ENCODE results near the gene SLC30A2.

The SLC30A2 gene

DNA sequence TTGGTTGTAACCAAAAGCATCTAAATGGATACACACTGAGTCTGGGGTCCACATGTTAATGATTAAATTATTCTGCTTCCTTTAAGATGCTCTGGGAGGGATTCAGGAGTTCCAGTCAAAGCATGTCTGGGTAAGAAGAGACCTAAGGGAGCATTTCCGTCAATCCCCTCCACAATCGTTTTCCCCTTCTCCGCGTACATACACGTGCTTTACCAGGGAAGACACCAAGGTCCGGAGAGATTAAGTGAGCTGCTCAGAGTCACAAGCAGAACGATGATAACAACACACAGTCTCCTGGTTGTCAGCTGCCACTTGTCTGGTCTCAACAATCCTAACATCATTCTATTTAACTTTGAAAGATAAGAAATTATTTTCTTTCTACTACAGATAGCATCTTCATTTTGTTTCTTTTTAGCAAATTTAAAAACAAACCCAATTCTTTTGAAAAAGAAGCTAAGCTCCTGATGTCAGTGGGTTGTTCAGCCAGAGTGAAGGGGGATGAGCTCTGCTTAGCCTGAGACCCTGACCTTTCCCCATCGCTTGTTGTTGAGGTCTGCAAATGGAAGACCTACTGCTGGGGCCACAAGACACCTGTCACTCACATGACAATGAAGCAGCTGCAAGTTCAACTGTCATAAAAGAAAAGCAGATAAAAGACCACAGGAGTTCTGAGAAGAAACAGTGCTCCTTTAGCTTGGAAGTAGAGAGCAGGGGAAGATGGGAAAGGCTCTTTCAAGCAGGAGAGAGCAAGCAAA is 52.5 kb downstream of the SLC30A2 start:
- no peak for DNase-seq

GRCh38 chr1:25992689-25993171 is 53.2 kb downstream of the SLC30A2 start:
- no peak for DNase-seq

GRCh38 chr1:25991937-25992688 is 53.8 kb downstream of the SLC30A2 start:
- DNase-seq, result no peak

DNA sequence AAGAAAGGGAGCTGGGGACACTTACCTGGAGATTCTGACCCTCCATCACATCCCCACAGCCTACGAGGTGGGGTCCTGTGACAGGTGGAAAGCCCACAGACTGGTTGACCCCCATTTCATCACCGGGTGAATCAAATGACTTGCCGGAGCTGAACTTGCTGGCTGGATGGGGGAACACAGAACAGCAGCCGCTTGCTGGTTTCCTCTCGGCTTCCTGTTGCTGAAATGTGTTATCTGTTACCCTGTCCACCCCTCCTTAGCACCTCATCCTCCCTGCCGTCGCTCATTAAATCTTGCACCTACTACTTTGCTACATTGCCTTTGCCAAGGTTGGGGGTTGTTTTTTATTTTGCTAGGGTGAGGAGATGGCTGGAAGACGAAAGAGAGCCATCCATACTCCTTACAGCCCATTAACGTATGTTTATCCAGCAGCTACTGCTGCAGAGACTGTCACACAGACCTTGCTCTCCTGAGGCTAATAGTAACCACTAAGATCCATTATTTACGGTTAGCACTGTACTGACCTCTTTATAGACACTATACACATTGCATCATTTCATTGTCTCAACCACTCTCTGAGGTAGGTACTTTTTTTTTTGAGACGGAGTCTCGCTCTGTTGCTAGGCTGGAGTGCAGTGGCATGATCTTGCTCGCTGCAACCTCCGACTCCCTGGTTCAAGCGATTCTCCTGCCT is 55.1 kb downstream of the SLC30A2 start:
- no peak for DNase-seq

- DNase-seq, result no peak
Observed at GRCh38 chr1:25990251-25990650, 55.7 kb downstream of the SLC30A2 start.

DNA sequence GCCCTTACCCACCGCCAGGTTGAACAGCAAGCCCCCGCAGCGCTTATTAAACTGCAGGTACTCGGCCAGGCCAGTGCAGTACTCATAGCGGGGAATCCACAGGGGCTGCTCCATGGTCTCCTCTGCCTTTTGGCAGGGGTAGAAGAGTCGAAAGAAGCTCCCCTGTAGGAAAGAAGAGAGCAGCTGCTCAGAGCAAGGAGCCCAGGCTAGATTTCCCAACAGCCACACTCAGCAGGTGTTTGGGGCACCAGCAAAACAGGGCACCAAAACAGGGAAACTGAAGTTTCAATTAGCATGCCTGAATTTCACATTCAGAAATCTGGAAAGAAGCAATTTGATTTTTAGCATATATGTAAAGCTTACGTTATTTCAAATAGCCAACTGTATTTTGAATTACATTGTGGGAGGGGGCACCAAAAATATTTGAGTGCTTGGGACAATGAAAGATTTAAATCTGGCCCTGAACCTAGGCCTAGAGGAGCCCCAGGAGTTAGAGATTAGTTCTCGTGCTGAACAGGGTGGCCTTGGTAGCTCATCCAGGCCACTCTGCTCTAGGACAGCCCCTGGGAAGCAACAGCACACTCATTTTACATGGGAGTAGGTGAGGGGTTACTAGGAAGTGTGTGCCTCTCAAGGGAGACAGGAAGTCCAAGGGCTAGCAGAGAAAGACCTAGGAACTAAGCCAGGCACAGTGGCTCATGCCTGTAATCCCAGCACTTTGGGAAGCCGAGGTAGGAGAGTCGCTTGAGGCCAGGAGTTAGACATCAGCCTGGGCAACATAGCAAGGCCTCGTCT is 56.3 kb downstream of the SLC30A2 start:
- DNase-seq, result no peak

DNA sequence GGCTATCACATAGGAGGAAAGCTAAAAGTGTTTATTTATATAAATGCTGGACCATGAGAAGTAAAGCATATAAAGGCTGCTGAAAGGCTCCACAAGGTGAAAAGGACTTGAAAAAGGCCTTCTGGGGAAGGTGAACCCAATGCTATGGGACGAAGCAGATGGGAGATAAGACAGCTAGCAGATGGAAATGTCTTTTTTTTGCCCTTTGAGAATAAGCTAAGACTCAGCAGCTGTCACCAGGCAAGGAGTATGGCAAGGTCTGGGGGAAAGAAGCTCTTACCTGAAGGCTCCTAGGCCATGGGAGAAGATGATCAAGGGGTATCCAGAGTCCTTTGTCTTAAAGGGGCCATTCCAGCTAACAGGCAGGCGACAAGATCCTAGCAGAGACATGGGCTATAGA is 58.0 kb downstream of the SLC30A2 start:
- no peak for DNase-seq

Measured in NCI-H1092 (cell line).